HG03457 (cell line): ENCODE measurements around the gene ARHGEF10L.

Experiments
- ATAC-seq: cut with Tn5 transposase; IDR thresholded peaks from one replicate; pipeline ENCODE4 v1.9.1; 2021; ENCODE audit warnings: moderate number of reproducible peaks; ENCODE audit not compliant: unreplicated experiment

ARHGEF10L gene

DNA sequence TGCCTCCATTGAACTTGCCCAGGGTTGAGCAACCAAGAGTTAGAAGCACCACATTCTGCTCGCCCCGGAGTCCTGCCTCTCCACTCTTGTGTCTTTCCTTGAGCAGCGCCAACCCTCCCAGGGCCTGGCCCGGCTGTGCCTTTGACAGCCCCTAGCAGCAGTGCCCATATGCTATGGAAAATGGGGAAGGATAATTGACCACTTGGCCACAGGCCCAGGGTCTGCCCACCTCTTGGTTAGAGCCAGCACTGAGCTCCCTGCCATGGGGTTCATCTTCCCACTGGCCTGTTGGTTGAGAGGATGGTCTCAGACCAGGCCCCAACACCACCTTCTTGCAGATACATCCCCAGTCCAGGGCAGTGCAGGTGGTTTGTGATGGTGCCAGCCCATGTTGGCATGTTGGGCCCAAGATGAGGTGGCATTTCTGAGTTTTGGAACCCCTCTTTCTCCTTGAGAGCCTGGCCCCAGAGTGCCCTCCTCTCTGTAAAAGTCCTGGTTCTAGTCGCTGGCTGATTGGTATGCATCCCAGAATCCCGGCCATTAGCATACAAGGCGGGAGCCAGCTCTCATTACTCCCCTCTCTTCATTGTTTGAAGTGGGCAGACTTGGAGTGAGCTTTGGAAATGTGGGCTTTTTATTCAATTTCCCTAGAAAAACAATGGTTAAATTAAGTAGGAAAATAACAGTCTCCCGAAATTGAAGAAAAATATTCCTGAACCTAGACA lies 7.6 kb downstream of the ARHGEF10L start:
- no peak for ATAC-seq

DNA sequence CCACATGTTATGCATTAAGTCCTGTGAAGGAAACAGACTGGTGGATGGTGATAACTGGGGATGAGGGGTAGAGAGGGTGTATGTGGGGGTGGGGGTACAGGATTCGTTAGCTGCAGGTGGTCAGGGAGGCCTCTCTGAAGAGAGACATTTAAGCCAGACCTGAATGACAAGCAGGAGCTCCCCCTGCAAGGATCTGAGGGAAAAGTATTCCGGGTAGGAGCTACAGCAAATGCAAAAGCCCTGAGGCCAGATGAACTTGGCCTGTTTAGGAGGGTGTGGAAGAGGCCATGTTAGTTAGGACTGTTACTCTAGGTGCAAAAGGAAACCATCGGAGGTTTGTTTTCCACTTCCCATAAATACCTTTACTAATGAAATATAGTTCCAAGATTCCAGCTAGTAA lies 9.9 kb downstream of the ARHGEF10L start:
- no peak for ATAC-seq

DNA sequence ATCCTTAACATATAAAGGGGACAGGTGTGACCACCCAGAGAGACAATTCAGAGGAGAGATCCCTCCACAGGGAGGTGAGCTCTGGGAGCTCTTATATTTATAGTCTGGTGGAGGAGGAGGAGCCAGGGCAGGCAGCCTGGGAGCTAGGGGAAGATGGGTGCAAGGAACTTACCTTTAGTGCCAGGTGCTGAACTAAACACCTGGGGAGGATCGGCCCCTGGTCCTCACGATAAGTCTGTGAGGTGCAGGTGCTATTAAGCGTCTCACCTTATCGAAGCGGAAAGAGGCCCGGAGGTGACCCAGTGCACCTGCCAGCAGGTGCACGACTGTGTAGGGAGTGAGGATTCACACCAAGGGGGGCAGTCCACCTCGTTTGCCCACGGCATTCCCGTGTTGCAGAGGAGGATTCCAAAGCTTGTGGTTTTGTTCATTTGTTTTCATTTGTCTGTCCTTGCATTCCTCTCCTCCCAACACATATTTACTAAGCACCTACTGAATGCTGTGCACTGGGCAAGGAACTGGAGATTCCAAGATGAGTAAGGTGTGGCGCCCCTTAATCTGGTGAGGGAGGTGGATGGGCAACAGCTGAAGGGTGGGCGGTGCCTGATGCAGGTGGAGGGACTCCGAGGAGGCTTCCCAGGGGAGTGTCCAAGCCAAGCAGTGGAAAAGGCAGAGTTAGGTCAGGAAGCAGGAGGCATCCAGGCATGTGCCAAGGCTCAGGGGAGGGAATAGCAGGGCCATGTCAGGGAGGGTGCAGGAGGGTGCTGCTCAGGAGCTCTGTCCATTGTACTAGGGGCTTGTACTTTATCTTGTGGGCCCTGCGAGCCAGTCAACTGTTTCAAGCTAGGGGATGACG lies 11.5 kb downstream of the ARHGEF10L start:
- no peak for ATAC-seq

DNA sequence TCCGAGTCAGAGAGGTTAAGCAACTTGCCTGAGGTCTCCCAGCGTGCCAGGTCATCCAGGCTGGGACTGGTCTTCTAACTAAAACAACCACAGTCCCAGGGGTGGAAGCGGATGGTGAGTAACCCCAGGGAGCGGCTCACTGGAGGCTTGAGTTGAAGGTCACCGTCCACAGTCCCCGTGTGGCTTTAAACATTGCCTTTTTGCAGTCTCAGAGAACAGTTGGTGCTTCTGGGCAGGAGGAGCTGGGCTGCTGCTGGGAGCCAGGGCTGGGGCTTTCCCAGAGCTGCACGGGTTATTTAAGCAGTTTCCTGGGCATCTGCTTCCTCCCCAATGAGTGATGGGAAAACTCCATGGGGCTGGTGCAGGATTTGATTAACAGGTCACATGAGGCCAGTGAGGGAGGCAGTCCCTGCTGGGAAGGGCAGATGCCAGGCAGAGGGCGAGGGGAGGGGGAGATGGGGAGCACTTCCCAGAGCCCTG lies 12.3 kb downstream of the ARHGEF10L start:
- no peak for ATAC-seq

DNA sequence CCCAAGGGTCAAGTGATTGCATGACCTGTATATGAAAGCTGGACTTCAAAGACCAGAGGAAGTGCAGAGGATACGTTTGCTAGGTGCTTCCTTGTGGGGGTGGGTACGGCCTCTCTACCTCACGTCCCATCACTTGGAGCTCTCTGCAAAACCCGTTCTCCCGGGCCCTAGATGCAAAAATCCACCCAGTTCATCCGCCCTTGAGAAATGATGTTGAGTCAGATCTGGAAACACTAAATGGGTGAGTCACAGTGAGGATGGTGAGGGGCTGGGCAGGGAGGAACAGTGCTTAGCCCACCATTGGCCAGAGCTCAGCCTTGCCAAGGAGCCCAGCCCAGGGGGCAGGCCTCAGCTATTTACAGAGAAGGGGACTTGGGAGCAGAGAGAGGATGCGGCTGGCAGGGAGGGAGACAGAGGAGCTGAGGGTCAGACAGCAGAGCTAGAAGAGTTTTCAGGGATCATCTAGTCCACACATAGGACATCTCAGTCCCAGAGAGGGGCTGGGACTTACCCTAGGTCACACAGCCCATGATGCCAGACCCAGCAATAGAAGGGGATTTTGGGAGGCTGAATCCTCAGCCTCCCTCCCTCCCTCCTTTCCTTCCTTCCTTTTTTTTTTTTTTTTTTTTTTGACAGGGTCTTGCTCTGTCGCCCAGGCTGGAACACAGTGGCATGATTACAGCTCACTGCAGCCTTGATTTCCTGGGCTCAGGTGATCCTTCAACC lies 14.6 kb downstream of the ARHGEF10L start:
- ATAC-seq, result no peak

DNA sequence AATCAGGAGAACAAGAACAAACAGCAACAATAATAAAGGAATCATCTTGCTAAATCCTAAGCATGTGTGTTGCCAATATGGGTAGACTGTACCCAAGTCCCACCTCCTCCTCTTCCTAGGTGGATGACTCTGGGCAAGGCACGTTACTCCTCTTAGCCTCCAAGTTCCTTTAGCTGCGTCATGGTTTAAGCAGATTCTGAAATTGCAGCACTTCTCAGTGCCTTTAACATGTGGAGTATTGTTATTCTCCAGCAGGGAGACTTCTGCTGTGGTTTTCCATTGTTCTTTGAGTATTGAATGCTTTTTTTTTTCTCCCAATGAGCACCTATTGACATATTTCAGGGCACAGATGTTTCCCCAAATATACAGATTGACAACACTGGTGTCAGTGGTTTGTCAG lies 15.5 kb downstream of the ARHGEF10L start:
- ATAC-seq, result no peak

DNA sequence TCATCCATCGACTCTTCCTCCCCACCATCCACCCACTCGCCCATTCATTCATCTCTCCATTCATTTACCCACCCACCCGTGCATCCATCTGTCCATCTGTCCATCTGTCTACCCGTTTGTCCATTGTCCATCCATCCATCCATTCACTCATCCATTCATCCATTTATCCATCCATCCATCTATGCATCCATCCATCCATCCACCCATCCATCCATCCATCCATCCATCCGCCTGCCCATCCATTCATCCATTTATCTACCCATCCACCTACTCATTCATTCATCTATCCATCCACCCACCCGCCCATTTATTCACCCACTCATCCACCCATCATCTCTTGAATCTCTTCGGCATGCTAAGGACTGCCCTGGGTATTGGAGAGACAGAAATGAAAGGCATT lies 18.5 kb downstream of the ARHGEF10L start:
- ATAC-seq, result no peak

DNA sequence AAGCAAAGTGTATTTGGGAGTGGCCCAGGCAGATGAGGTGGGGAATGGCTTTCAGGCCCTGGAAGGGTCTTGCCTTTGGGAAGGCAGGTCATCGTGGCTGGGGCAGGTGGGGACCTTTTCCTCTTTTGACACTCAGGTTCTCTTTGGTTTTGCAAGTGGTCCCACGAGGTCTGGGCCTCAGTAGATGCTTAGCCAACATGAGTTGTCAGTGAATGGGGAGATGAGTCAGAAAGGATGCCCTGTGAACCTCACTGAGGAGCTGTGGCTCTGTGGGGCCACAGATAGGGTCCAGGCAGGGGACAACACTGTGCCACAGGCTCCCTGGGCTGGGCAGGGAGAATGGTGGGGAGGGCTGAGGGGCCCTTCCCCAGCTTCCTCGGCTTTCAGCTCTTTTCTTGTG lies 19.0 kb downstream of the ARHGEF10L start:
- ATAC-seq, result no peak

DNA sequence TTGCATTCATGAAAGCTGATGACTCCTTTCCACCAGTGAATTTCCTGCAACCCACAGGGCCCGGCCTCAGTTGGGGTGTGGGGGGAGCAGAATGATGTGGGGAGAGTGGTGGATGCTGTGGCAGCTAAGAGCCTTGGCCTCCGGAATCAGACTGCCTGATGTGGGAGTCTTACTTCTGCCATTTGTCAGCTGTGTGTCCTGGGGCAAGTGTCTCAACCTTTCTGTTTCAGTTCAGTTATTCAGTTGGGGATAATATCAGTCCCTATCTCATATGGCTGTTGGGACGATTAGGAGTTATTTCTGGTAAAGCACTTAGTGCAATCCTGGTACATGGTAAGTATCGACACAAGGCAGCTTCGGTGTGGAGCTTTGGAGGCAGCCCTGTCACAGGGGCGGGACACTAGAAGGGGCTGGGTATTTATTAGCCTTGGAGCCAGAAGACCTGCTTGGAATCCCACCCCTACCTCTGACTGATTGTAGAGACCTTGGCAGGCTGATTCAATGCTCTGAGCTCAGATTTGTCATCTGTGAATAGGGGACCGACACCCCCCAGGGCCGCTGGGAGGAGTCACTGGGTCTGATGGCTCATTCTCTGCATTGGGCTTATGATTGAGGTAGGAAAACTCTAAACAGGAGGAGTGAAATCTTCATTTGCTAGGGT lies 19.6 kb downstream of the ARHGEF10L start:
- ATAC-seq, result no peak

DNA sequence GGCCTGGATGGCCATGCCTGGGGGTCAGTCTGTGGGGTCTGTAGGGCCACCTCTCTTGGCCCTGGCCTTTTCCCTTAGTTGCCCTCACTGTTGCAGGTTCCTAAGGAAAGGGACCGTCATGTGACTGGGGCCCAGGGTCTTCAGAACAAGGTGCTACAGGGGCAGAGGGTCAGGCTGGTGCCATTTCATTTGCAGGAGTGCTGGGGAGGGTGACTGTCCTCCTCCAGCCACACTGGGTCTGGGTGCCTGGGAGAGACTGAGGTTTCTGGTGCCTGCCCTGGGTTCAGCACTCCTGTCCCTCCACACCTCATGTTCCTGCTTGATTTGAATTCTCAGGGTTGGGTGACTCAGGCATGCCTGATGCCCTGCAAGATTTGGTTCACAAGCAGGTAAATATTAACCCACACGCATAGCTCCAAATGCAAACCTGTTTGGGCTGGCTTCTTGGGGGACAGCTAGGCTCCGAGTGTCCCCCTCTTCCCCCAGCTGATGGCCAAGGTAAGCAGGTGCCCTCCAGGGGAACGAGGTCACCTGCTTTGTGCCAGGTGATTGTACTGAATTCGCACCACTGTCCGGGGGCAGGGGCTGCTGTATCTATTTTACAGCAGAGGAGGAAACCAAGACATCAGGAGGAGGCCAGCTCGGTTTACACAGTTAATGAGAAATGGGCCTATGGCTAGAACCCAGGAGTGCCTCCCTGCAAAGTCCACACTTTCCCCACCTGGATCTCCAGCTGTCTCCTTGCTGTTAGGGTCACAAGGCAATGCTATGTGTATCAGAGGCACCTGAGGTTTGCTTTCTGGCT lies 20.3 kb downstream of the ARHGEF10L start:
- ATAC-seq, result no peak

DNA sequence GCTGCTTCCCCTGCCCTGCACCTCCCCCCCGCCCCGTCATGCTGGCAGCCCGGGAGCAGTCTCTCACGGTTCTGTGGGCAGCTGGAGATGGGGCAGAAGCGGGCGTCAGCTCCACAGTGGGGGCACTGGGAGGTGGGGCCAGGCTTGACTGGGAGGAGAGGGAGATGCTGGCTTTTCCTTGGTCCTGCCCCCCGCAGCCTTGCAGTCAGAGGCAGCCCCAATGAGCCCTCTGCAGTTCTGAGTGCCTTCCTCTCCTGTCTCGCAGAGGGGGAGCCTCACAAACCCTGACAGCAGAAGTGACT lies 21.7 kb downstream of the ARHGEF10L start:
- ATAC-seq, result no peak

DNA sequence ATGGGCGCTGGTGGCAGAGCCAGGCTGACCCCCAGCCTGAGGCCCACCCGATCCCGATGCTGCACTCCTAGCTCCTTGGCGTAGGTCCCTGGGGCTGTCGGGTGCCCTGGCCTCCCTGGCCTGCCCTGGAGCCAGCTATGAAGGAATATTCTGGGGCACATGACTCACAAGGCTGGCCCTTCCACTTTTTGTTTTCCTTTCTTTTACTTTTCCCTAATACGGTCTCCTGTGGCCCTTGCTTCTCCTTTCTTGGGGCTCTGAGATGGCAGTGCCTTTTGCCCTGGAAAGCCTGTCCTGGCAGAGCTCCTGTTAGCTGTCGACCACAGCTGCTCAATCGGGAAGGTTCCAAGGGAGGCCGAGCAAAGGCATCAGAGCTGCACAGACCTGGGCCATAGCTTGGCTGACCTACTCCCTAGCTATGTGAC lies 22.1 kb downstream of the ARHGEF10L start:
- no peak for ATAC-seq

DNA sequence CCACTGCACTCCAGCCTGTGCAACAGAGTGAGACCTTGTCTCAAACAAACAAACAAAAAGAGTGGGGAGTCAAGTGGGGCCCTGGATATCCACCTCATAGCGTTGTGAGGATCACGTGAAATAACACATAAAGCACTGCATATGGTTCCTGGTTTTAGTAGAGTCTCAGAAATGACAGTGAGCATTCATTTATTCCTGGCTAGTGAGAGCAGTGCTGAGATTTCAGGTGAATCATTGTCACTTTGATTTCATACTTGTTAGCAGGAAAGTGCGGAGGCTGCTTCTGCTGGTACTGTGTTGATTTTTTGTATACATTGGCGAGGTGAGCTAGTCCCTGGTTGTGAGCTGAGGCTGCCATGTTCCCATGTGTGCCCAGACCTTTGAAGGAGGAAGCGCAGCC lies 22.9 kb downstream of the ARHGEF10L start:
- no peak for ATAC-seq

DNA sequence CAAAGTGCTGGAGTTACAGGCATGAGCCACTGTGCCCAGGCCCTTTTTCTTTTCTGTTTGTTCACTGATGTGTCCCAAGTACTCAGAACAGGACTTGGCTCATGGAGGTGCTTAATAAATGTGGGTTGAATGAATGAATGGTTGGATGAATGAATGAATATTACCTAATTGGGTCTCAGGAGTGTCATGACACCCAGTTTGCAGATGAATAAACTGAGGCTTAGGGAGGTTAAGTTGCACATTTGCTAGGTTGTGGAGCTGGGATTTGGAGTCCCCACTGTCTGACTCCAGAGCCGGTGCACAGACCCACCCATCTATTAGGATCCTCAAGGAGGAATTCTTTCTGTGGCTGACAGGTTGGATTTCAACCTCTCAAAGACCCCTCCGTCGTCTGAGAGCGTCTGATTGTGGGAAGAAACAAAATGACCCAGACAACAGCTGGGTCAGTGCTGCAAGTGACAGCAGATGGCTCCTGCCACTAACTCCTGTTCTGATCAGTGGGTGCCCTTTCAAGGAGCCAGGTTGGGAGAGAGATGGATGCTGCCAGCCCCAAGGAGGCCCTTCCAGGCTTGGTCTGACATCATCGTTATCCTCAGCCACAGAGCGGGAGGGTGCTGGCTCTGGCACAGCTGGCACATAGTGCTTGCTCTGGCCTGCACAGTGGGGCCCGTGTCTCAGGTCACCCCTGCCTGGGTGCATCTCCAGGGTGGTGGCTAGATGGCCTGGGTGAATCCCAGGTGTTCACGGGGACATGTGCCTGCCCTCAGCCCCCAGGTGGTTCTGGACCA lies 24.2 kb downstream of the ARHGEF10L start:
- no peak for ATAC-seq

DNA sequence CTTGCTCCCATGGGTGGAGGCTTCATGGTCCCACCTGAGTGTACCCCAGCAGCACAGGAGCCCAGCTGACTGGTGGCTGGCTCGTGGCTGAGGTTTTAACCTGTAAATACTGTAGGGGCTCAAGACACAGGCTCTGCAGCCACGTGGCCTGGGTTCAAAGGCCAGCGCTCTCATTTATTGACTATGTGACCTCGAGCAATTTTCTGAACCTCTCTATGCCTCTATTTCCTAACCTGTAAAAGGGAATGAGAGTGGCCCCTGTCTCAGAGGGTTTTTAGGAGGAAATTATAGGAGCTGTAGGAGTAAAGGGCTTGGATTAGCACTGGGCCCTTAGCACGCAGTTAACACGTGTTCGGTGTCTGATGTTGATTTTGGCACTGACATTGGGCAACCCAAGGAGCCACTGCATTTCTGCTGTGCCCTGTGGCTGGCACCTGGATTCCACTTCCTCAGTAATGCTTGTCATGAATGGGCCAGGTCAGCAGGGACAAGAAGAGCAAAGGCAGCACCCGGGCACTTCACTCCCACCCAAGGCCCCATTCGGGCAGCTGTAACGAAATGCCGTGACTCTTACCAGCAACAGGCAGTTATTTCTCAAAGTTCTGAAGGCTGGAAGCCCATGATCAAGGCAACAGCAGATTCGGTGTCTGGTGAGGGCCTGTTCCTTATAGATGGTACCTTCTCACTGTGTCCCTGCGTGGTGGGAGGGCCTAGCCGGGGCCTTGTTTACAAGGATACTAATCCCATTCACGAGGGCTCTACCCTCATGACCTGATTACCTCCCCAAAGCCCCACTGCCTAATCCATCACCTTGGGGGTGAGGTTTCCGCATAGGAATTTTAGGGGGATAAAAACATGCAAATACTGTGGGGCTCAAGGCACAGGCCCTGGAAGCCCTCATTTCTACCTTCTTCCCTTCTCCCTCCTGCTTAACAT lies 25.2 kb downstream of the ARHGEF10L start:
- ATAC-seq, result no peak

DNA sequence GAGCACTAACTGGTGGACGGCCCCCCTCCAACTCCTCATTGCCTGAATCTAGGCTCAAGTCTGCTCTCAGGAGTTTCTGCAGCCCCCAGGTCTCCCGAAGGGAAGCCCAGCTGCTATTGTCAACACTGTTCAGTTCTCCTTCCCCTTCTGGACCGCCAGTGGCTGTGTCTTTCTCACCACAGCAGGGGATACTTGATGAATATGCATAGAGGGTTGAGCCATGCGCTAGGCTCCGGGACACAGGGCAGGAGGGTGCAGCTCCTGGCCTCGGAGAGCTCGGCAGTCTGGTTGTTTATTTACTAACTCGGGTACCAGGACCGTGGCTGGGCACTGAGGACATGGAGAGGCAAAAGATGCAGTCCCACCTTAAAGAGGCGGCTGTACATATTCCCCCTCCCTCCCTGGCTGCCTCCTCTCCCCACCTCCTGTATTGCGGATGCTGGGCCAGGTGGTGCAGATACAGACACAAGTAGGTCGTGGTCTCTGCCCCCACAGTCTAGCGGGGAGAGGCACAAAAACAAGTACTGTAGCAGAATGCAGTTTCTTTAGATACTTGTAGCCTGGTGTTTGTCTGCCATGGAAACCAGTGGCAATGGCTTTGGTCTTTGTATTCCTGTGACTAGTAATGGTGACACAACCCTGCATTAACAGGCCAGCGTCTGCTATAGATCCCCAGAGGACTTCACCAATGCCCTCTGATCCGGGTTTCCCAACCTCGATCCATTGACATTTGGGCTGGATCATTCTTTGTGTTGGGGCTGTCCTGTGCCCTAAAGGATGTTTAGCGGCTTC lies 26.2 kb downstream of the ARHGEF10L start:
- no peak for ATAC-seq

DNA sequence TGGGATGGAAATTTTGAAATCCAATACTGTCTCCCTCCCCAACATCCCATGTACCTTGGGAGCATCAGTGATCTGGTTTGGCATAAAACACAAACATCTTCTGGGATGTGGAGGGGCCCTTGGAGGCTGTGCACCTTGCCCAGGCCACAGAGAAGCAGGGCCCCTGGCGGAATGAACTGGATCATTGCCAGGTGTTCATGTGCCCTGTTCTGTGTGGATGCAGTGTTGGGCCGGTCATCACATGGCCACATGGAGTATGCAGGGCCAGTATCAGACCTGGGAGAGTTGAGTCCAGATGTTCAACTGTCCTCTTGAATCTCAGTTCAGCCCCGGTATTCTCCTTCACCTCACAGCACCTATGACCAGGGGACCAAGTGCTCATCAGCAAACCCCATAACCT lies 26.9 kb downstream of the ARHGEF10L start:
- ATAC-seq, result no peak

DNA sequence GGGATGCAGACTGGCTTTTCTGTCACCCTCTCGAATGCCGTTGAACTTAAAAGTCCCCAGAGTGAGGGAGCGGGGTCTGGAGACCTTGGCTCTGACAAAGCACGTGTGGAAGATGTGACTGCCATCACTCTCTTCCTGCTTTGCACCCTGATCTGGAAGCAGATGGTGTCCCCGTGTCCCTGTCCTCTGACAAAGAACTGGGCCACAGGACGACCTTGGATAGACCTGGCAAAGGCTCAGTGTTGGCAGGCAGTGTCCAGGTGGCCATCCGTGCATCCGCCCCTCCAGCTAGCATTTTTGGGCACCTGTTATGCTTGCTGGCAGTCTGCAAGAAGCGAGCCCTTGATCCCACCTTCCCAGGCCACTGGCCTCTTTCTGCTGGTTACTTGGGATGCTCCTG lies 27.4 kb downstream of the ARHGEF10L start:
- no peak for ATAC-seq
